H4 (cell line): Measurements from ENCODE around the gene ICAM3. TPM values are rescaled to one million over a fixed set of nuclear protein-coding genes. Genes with fewer than 3 reads are reported as not detected.
"Not testable (repeated sequence)": the region's sequence is repeated elsewhere in the genome, so short reads cannot be mapped to it uniquely, and the experiment has no call there.

Source experiments
- DNase-seq: peaks from one replicate; pipeline ENCODE4 v3.0.0-alpha.2; 2015; ENCODE audit warnings: low spot score
- total RNA-seq: library from RNA; depleted of rRNA; stranded (reverse); fragments of >200 nt; shearing (Covaris generic); gene quantifications from 2 replicates; pipeline ENCODE4 v1.2.3, GENCODE V29; 2014; rRNA removed

Gene ICAM3
- 7.3 and 11.2 TPM in 2 replicates for total RNA-seq

- no peak for DNase-seq
Measured at GRCh38 chr19:10339380-10339960, at the start of gene ICAM3. TSS of gene ICAM3 (minus strand) at chr19:10339624. CDS start at chr19:10339614, 10 bp downstream.

GRCh38 chr19:10388957-10389356 lies 49.5 kb upstream of the ICAM3 start:
- DNase-seq: peak; percentile 68

- DNase-seq: no peak
Measured at GRCh38 chr19:10384580-10384979, 45.2 kb upstream of the ICAM3 start.

- not testable (repeated sequence) for DNase-seq
Measured at GRCh38 chr19:10383223-10383499, 43.7 kb upstream of the ICAM3 start.

GRCh38 chr19:10380313-10381102 lies 41.1 kb upstream of the ICAM3 start, which contains the start of gene TYK2:
TSS of gene TYK2 (minus strand) at chr19:10380572. CDS start at chr19:10378406, 2,166 bp downstream.
- DNase-seq: peak; percentile 98

GRCh38 chr19:10379880-10380312 lies 40.5 kb upstream of the ICAM3 start:
- DNase-seq: no peak

- no peak for DNase-seq
Measured at GRCh38 chr19:10378124-10378523, 38.7 kb upstream of the ICAM3 start.

GRCh38 chr19:10377140-10377640 lies 37.8 kb upstream of the ICAM3 start:
- not testable (repeated sequence) for DNase-seq

GRCh38 chr19:10374931-10375330 lies 35.5 kb upstream of the ICAM3 start:
- DNase-seq: no peak

GRCh38 chr19:10372690-10373089 lies 33.3 kb upstream of the ICAM3 start:
- no peak for DNase-seq

GRCh38 chr19:10368101-10368803 lies 28.8 kb upstream of the ICAM3 start:
- no peak for DNase-seq

- not testable (repeated sequence) for DNase-seq
Measured at GRCh38 chr19:10366950-10367512, 27.6 kb upstream of the ICAM3 start.

GRCh38 chr19:10365518-10365917 lies 26.1 kb upstream of the ICAM3 start:
- no peak for DNase-seq

GRCh38 chr19:10364644-10365043 lies 25.2 kb upstream of the ICAM3 start:
- no peak for DNase-seq

GRCh38 chr19:10363789-10364281 lies 24.4 kb upstream of the ICAM3 start:
- DNase-seq: no peak

- no peak for DNase-seq
Measured at GRCh38 chr19:10362259-10362658, 22.8 kb upstream of the ICAM3 start.

GRCh38 chr19:10361569-10362011 lies 22.2 kb upstream of the ICAM3 start:
- no peak for DNase-seq

- DNase-seq: no peak
Measured at GRCh38 chr19:10356431-10356830, 17.0 kb upstream of the ICAM3 start.

- DNase-seq: no peak
Measured at GRCh38 chr19:10353793-10354391, 14.5 kb upstream of the ICAM3 start.

GRCh38 chr19:10352764-10353671 lies 13.6 kb upstream of the ICAM3 start:
- DNase-seq: no peak
